SJSA1 (cell line): ENCODE measurements around the gene PRR5. TPM values are rescaled to one million over a fixed set of nuclear protein-coding genes. Genes with fewer than 3 reads are reported as not detected.

ENCODE experiments used
- DNase-seq, 2 experiments: peaks; one replicate each; pipeline ENCODE4 v3.0.0-alpha.2; 2015 to 2020; ENCODE audit warnings: low spot score in 2 of 2, low read depth in 1 of 2
- H3K27ac ChIP-seq: fragments of 250-450 bp; sonication (Bioruptor Pico); 2 replicates; pipeline ENCODE4 v1.5.1; 2020; ENCODE audit warnings: mild to moderate bottlenecking, moderate library complexity
- H3K27me3 ChIP-seq: fragments of 250-450 bp; sonication (Bioruptor Pico); replicated peaks from 2 replicates; pipeline ENCODE4 v1.5.1; 2020; ENCODE audit warnings: mild to moderate bottlenecking, moderate library complexity
- H3K36me3 ChIP-seq: fragments of 250-450 bp; sonication (Bioruptor Pico); 2 replicates; pipeline ENCODE4 v1.5.1; 2020; ENCODE audit warnings: mild to moderate bottlenecking
- H3K4me1 ChIP-seq: fragments of 250-450 bp; sonication (Bioruptor Pico); replicated peaks from 2 replicates; pipeline ENCODE4 v1.6.1; 2021; ENCODE audit warnings: mild to moderate bottlenecking
- H3K4me3 ChIP-seq: fragments of 250-450 bp; sonication (Bioruptor Pico); 2 replicates; pipeline ENCODE4 v1.5.1; 2020; ENCODE audit warnings: mild to moderate bottlenecking
- H3K9me3 ChIP-seq: fragments of 250-450 bp; sonication (Bioruptor Pico); replicated peaks from 2 replicates; pipeline ENCODE4 v1.5.1; 2020; ENCODE audit warnings: mild to moderate bottlenecking
- total RNA-seq: library from RNA; depleted of rRNA; stranded (reverse); fragments of >200 nt; shearing (Covaris generic); gene quantifications from 2 replicates; pipeline ENCODE4 v1.2.3, GENCODE V29; 2014

The PRR5 gene
- total RNA-seq, 1 experiment from 2014 or later: 6.1 TPM

- no peak overlapping the region for H3K27ac ChIP-seq
- no peak overlapping the region for H3K4me3 ChIP-seq
- DNase-seq: no peak
- no peaks in the 10 kb centered on the region for H3K36me3 ChIP-seq
- H3K27me3 ChIP-seq: no peaks in the 10 kb centered on the region
- no peaks in the 10 kb centered on the region for H3K4me1 ChIP-seq
- H3K9me3 ChIP-seq: no peaks in the 10 kb centered on the region
Measured at GRCh38 chr22:44724859-44725258, 22.9 kb downstream of the PRR5 start.

DNA sequence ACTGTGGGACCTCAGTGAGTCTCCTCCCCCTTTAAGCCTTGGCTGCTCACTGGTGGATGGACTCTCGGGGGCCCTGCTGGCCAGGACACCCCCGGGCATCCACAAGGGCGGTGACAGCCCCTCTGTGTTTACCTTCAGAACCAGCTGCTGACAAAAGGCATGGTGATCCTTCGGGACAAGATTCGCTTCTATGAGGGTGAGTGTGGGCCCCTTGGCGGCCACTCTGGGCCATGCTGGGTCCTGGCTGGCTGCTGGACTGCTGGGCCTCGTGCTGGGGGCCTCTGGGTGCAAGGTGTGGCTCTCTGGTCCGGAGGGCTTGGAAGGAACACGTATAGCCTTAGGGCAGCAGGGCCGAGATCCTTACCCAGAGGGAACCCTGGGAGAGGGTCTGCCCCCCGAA is 24.4 kb downstream of the PRR5 start:
- Histone ChIP-seq H3K9me3 (no peaks in the 10 kb centered on the region), H3K27me3 (no peaks in the 10 kb centered on the region), H3K4me1 (no peaks in the 10 kb centered on the region), H3K4me3 (no peak overlapping the region), H3K36me3 (no peaks in the 10 kb centered on the region), H3K27ac (no peak overlapping the region)
- no peak for DNase-seq

- no peaks in the 10 kb centered on the region for H3K27me3 ChIP-seq
- no peak for DNase-seq
- H3K9me3 ChIP-seq: no peaks in the 10 kb centered on the region
- H3K27ac ChIP-seq: no peak overlapping the region
- H3K4me1 ChIP-seq: no peaks in the 10 kb centered on the region
- no peak overlapping the region for H3K4me3 ChIP-seq
- no peaks in the 10 kb centered on the region for H3K36me3 ChIP-seq
Measured at GRCh38 chr22:44727148-44727547, 25.1 kb downstream of the PRR5 start.

DNA sequence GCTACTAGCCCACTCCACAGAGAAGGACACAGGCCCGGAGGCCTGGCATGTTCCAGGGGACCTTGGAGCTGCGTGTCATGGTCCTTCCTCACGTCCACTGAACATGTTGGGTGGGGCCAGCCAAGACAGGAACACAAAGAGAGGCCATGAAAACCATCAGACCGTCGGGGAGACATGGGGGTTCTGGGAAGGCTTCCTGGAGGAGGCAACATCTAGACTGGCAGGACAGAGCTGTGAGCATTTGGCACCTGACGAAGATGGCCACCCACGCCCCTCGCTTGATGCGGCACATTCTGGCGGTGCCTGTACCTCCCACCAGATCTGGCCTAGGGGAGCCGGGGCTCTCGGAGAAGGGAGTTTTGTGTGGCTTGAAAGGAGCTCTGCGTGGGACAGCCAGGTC is 25.7 kb downstream of the PRR5 start:
- Histone ChIP-seq H3K27ac (no peak overlapping the region), H3K27me3 (no peaks in the 10 kb centered on the region), H3K36me3 (no peaks in the 10 kb centered on the region), H3K4me3 (no peak overlapping the region), H3K4me1 (no peaks in the 10 kb centered on the region), H3K9me3 (no peaks in the 10 kb centered on the region)
- DNase-seq: no peak

DNA sequence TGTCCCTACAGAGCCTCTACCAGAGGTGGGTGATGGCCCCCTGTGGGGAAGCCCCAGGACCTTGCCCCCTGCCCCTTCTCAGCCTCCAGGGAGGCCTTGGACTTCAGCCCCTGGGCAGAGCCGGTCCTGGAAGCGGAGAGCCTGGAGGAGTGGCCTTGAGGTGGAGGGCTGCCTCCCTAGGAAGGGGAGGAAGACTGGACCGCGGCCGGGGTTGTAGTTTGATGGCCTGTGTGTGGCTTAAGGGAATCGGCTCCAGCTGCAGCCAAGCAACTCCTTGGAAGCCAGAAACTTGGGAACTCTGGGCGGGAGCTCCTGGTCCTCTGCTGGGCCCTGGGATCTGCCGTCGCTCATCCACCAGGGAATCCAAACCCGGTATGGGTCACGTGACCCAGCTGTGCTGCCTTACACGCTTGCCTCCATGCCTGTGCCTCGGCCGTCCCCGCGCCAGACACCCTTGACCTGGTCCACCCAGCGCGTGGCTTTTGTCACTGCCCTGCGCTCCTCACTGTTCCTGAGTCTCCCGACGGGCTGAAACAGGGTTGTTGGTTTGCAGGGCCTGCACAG is 26.8 kb downstream of the PRR5 start:
- Histone ChIP-seq H3K36me3 (no peaks in the 10 kb centered on the region), H3K9me3 (no peaks in the 10 kb centered on the region), H3K27ac (no peak overlapping the region), H3K27me3 (no peaks in the 10 kb centered on the region), H3K4me1 (no peaks in the 10 kb centered on the region), H3K4me3 (no peak overlapping the region)
- no peak for DNase-seq

DNA sequence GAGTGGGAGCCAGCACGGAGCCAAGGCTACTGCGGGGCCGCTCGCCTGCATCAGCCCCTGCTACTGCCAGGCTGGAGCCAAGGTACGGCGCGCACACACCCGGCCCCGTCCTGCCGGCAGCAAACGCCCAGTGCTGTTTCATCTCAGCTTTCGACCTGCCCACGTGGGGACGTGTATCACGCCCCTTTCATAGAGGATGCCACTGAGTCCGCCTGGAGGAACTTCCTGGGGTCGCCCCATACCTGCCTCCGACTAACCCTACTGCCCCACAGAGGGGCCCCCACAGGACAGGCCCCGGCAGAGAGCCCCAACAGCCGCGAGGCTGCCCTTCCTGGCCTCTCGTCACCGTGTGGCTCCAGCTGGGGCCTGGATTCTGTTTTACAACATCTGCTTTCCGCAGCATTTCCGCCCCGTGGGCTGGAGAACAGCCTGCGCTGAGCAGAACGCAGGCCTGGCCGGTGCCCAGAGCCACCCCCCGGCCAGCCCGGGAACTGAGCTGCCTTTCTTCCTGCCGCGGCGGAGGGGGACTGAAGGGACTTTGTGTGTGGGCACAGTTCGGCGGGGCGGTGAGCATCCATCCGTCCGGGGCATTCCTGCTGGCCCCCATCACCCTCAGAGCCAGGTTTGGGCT is 27.5 kb downstream of the PRR5 start:
- Histone ChIP-seq H3K27me3 (no peaks in the 10 kb centered on the region), H3K4me3 (no peak overlapping the region), H3K9me3 (no peaks in the 10 kb centered on the region), H3K27ac (no peak overlapping the region), H3K4me1 (no peaks in the 10 kb centered on the region), H3K36me3 (no peaks in the 10 kb centered on the region)
- no peak for DNase-seq

DNA sequence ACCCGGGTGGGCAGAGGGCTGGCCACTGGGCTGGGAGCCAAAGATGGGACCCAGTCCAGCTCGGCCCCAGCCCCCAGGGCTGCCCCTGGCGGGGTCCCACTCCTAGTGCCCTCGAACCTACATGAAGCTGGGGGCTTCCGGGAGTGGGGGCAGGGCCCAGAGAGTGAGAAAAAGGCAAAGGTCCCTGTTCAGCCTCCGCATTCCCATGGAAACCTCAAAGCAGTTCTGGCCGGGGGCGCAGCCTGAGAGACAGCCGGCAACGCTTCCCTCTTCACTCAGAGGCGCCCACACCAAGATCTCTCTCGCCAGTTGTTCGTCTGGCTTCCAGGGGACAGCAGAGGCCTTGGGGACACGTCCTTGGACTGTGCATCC is 28.0 kb downstream of the PRR5 start:
- Histone ChIP-seq H3K4me3 (no peak overlapping the region), H3K27ac (no peak overlapping the region), H3K36me3 (no peaks in the 10 kb centered on the region), H3K27me3 (no peaks in the 10 kb centered on the region), H3K4me1 (no peaks in the 10 kb centered on the region), H3K9me3 (no peaks in the 10 kb centered on the region)
- no peak for DNase-seq

DNA sequence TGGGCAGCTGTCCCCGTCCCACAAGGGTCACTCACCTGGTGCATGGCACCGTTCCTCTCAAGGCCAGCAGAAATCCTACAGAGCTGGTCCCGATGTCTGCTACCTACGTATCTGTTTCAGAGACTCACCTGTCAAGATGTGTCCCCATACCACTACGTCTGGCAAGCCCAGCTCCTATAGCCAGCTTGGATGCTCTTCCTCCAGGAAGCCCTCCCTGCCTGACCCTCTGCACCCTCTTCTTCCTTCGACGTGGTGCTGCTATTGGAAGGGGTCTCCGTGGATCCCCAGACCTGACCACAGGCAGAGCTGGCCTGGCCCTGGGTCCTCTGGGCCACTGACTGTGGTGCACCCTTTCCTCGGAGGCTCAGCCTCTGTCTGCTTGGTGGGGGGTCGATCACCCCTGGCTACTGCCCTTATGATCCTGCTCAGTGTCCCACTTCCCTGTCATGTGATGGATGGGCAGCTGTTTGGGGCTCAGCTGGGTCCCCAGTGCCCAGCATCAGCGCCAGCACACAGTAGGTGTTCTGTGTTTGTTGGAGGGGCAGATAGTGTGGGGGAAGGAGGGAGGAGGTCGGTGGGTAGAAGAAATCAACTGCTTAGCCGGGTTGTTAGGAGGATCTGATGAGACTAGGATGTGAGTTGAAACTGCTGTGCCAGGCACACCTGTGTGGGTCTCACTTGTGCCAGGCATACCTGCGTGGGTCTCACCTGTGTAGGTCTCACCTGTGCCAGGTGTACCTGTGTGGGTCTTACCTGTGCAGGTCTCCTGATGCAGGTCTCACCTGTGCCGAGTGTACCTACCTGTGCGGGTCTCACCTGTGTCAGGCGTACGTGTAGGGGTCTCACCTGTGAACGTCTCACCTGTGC is 28.7 kb downstream of the PRR5 start:
- no peaks in the 10 kb centered on the region for H3K9me3 ChIP-seq
- no peak overlapping the region for H3K4me3 ChIP-seq
- H3K4me1 ChIP-seq: no peaks in the 10 kb centered on the region
- no peaks in the 10 kb centered on the region for H3K27me3 ChIP-seq
- DNase-seq: no peak
- H3K27ac ChIP-seq: no peak overlapping the region
- H3K36me3 ChIP-seq: no peaks in the 10 kb centered on the region

- H3K4me3 ChIP-seq: no peak overlapping the region
- H3K9me3 ChIP-seq: no peaks in the 10 kb centered on the region
- DNase-seq: no peak
- H3K36me3 ChIP-seq: no peaks in the 10 kb centered on the region
- H3K27ac ChIP-seq: no peak overlapping the region
- no peaks in the 10 kb centered on the region for H3K27me3 ChIP-seq
- H3K4me1 ChIP-seq: 0 out of 2 replicates have a peak, but pooled peaks cover 3% of the 10 kb centered on the region
Measured at GRCh38 chr22:44731357-44731970, 29.5 kb downstream of the PRR5 start.

- no peaks in the 10 kb centered on the region for H3K9me3 ChIP-seq
- DNase-seq: no peak
- H3K27ac ChIP-seq: no peak overlapping the region
- no peak overlapping the region for H3K4me3 ChIP-seq
- no peaks in the 10 kb centered on the region for H3K27me3 ChIP-seq
- no peaks in the 10 kb centered on the region for H3K36me3 ChIP-seq
- H3K4me1 ChIP-seq: 0 out of 2 replicates have a peak, but pooled peaks cover 3% of the 10 kb centered on the region
Measured at GRCh38 chr22:44732017-44732561, 30.1 kb downstream of the PRR5 start.

DNA sequence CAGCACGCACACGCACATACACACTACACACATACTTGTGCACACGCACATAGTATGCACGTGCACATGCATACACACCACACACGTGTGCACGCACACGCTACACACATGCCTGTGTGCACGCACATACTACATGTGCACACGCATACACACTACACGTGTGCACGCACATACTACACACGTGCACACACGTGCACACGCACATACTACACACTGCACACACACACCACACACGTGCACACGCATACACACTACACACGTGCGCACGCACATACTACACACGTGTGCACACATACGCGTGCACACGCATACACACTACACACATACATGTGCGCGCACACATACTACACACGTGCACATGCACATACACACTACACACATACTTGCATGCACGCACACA is 30.7 kb downstream of the PRR5 start:
- Histone ChIP-seq H3K9me3 (no peaks in the 10 kb centered on the region), H3K4me3 (no peak overlapping the region), H3K4me1 (0 out of 2 replicates have a peak, but pooled peaks cover 3% of the 10 kb centered on the region), H3K27me3 (no peaks in the 10 kb centered on the region), H3K36me3 (no peaks in the 10 kb centered on the region), H3K27ac (no peak overlapping the region)
- DNase-seq: no peak

DNA sequence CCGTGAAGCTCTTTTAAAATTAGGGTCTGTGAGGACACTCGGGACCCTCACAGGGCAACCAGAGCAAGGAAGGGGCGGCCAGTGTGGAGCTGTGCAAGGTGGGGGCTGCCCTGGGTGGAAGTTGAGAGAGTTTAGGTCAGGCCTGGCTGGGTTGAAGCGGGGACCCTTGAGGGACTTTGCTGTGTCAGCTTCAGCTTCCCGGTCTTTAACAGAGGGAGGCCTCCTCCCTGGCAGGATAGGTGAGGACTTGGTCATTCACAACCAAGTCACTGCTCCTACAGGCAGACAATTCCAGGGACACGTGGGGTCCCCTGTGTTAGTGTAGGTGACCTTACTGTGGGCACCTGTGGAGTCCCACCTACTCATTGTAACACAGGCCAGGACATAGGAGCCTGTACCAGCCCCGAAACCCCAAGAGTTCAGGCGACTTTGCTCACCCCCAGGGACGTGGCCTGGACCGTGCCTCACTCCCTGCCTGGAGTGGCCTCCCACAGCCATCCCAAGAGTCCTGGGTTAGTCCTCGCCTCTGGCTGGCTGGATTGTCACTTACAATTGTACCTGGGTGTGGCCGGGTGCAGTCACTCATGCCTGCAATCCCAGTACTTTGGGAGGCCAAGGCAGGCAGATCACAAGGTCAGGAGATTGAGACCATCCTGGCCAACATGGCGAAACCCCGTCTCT is 31.6 kb downstream of the PRR5 start:
- 0 out of 2 replicates have a peak, but pooled peaks cover 3% of the 10 kb centered on the region for H3K4me1 ChIP-seq
- no peaks in the 10 kb centered on the region for H3K36me3 ChIP-seq
- H3K4me3 ChIP-seq: no peak overlapping the region
- H3K9me3 ChIP-seq: no peaks in the 10 kb centered on the region
- no peaks in the 10 kb centered on the region for H3K27me3 ChIP-seq
- DNase-seq: no peak
- no peak overlapping the region for H3K27ac ChIP-seq

DNA sequence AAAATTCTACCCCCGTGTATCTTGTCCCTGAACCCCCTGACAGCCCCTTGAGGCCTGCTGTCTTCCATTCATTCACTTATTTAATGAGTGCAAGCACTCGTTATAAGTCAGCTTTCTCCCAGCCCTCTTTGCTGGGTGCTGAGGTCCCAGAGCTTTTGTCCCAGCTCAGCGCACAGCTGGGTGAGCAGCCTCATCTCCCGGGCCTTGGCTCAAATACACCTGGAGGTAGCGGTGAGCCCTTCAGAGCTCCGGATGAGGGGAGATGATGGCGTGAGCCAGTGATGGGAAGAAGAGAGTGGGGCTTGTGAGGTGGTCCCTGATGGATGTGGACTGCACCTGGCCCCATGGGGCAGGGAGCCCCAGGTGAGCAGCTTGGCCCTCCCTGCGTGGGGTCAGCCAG is 32.3 kb downstream of the PRR5 start:
- Histone ChIP-seq H3K4me1 (peaks cover 4% of the 10 kb centered on the region), H3K27me3 (no peaks in the 10 kb centered on the region), H3K9me3 (no peaks in the 10 kb centered on the region), H3K36me3 (no peaks in the 10 kb centered on the region), H3K4me3 (no peak overlapping the region), H3K27ac (no peak overlapping the region)
- no peak for DNase-seq
